Neuronal stem cell (in vitro differentiated cells): ENCODE measurements around the gene PTPRM.

ENCODE experiments used
- DNase-seq: peaks from one replicate; pipeline ENCODE4 v3.0.0-alpha.2; 2013; ENCODE audit warnings: low spot score
- H2AFZ ChIP-seq: one replicate; pipeline ENCODE4 v1.6.1; 2013; ENCODE audit warnings: mild to moderate bottlenecking, low read length, inconsistent platforms
- H2AK5ac ChIP-seq: 2 replicates; pipeline ENCODE4 v1.6.1; 2013; ENCODE audit warnings: low read depth, mild to moderate bottlenecking, inconsistent platforms, low read length, moderate library complexity, mixed read lengths
- H2BK120ac ChIP-seq: 2 replicates; pipeline ENCODE4 v1.6.1; 2013; ENCODE audit warnings: low read depth, mild to moderate bottlenecking, inconsistent platforms, low read length, moderate library complexity, mixed read lengths
- H2BK12ac ChIP-seq: one replicate; pipeline ENCODE4 v1.6.1; 2013; ENCODE audit warnings: low read length, inconsistent platforms
- H2BK15ac ChIP-seq: 2 replicates; pipeline ENCODE4 v1.6.1; 2013; ENCODE audit warnings: mild to moderate bottlenecking, low read length, inconsistent platforms, mixed read lengths
- H2BK5ac ChIP-seq: one replicate; pipeline ENCODE4 v1.6.1; 2013; ENCODE audit warnings: inconsistent platforms, mild to moderate bottlenecking, low read length, moderate library complexity
- H3K14ac ChIP-seq: one replicate; pipeline ENCODE4 v1.6.1; 2013; ENCODE audit warnings: low read length, inconsistent platforms
- H3K18ac ChIP-seq: 2 replicates; pipeline ENCODE4 v1.6.1; 2013; ENCODE audit warnings: low read length, inconsistent platforms
- H3K23ac ChIP-seq: 2 replicates; pipeline ENCODE4 v1.6.1; 2013; ENCODE audit warnings: low read depth, mild to moderate bottlenecking, mixed read lengths, low read length, inconsistent platforms; ENCODE audit not compliant: poor library complexity
- H3K27ac ChIP-seq: replicated peaks from 3 replicates; pipeline ENCODE4 v1.5.1; 2013; ENCODE audit warnings: low read length, inconsistent platforms
- H3K27me3 ChIP-seq, 3 experiments: 2 replicates each; pipeline ENCODE4 v1.6.1; 2013; ENCODE audit warnings: low read length in 3 of 3, mild to moderate bottlenecking in 2 of 3, inconsistent platforms in 1 of 3, low read depth in 1 of 3, mixed read lengths in 1 of 3, moderate library complexity in 1 of 3; ENCODE audit not compliant: control insufficient read depth in 3 of 3, insufficient read depth in 3 of 3
- H3K36me3 ChIP-seq, 2 donors: replicated peaks in 1 of 2; 2 replicates each; pipeline ENCODE4 v1.6.1; 2013; ENCODE audit warnings: low read length in 2 of 2; ENCODE audit not compliant: control insufficient read depth in 2 of 2, insufficient read depth in 2 of 2
- H3K4ac ChIP-seq: 2 replicates; pipeline ENCODE4 v1.6.1; 2013; ENCODE audit warnings: inconsistent platforms, mild to moderate bottlenecking, low read length, moderate library complexity
- H3K4me1 ChIP-seq, 2 donors: 1 replicate in 1 of 2; 2 replicates in 1 of 2; pipeline ENCODE4 v1.6.1; 2013; ENCODE audit warnings: low read length in 2 of 2, low read depth in 1 of 2; ENCODE audit not compliant: control insufficient read depth in 2 of 2, insufficient read depth in 1 of 2
- H3K4me2 ChIP-seq: one replicate; pipeline ENCODE4 v1.6.1; 2013; ENCODE audit warnings: mild to moderate bottlenecking, low read length, inconsistent platforms; ENCODE audit not compliant: insufficient read depth, poor library complexity, severe bottlenecking
- H3K4me3 ChIP-seq, 2 donors: 2 replicates each; pipeline ENCODE4 v1.5.1; 2013; ENCODE audit warnings: low read length in 2 of 2, mild to moderate bottlenecking in 2 of 2, inconsistent platforms in 1 of 2, moderate library complexity in 1 of 2
- H3K79me1 ChIP-seq: one replicate; pipeline ENCODE4 v1.6.1; 2013; ENCODE audit warnings: low read depth, mild to moderate bottlenecking, inconsistent platforms, low read length, moderate library complexity
- H3K9ac ChIP-seq: one replicate; pipeline ENCODE4 v1.6.1; 2013; ENCODE audit warnings: mild to moderate bottlenecking, low read depth, low read length, inconsistent platforms; ENCODE audit not compliant: poor library complexity
- H3K9me3 ChIP-seq, 2 donors: replicated peaks in 1 of 2; 2 replicates each; pipeline versions ENCODE3 to v1.6.1; 2013; ENCODE audit warnings: low read length in 2 of 2, mild to moderate bottlenecking in 2 of 2, inconsistent platforms in 1 of 2, low read depth in 1 of 2, mixed read lengths in 1 of 2, moderate library complexity in 1 of 2; ENCODE audit not compliant: control insufficient read depth in 2 of 2, insufficient read depth in 1 of 2
- H4K8ac ChIP-seq: one replicate; pipeline ENCODE4 v1.6.1; 2013; ENCODE audit warnings: low read depth, mild to moderate bottlenecking, inconsistent platforms, low read length, moderate library complexity
- H4K91ac ChIP-seq: one replicate; pipeline ENCODE4 v1.6.1; 2013; ENCODE audit warnings: low read length, low read depth, mild to moderate bottlenecking, inconsistent platforms; ENCODE audit not compliant: poor library complexity
- WGBS, 2 donors: extraction: QIAGEN DNeasy Blood & Tissue Kit; methylation state at CpG; one replicate each; pipeline ENCODE4 v1.1.7; 2013; ENCODE audit warnings: missing lambda C conversion rate in 2 of 2, mixed read lengths in 1 of 2; ENCODE audit not compliant: insufficient read length in 2 of 2, insufficient replicate concordance in 1 of 2; ENCODE audit errors: extremely low coverage in 2 of 2; 5-methylcytosine and 5-hydroxymethylcytosine counted together

Gene PTPRM

GRCh38 chr18:8448130-8448529 is 881.0 kb downstream of the PTPRM start:
- H3K27ac ChIP-seq = no peak overlapping the region
- H3K4me1 ChIP-seq = no peaks in the 10 kb centered on the region
- no peak for DNase-seq
- H3K4me3 ChIP-seq = no peak overlapping the region
- H3K4me2 ChIP-seq = no peak overlapping the region
- WGBS, 2 donors = no CpG with 5 or more reads among the region's 7 CpGs
- no peak overlapping the region for H2AFZ ChIP-seq
- no peak overlapping the region for H3K14ac ChIP-seq
- no peak overlapping the region for H2BK15ac ChIP-seq
- no peak overlapping the region for H4K8ac ChIP-seq
- no peaks in the 10 kb centered on the region for H3K9me3 ChIP-seq
- no peak overlapping the region for H2BK120ac ChIP-seq
- no peak overlapping the region for H2BK12ac ChIP-seq
- no peak overlapping the region for H4K91ac ChIP-seq
- no peak overlapping the region for H3K23ac ChIP-seq
- H3K36me3 ChIP-seq = no peaks in the 10 kb centered on the region
- H3K9ac ChIP-seq = no peak overlapping the region
- H3K4ac ChIP-seq = no peak overlapping the region
- no peaks in the 10 kb centered on the region for H3K27me3 ChIP-seq
- no peaks in the 10 kb centered on the region for H3K79me1 ChIP-seq
- no peak overlapping the region for H2AK5ac ChIP-seq
- no peak overlapping the region for H3K18ac ChIP-seq
- no peak overlapping the region for H2BK5ac ChIP-seq

GRCh38 chr18:8450013-8450412 is 882.9 kb downstream of the PTPRM start:
- no peak overlapping the region for H2BK120ac ChIP-seq
- WGBS, 2 donors = no CpG with 5 or more reads among the region's 5 CpGs
- no peak overlapping the region for H3K23ac ChIP-seq
- H2BK5ac ChIP-seq = no peak overlapping the region
- H3K27me3 ChIP-seq = no peaks in the 10 kb centered on the region
- H3K18ac ChIP-seq = no peak overlapping the region
- no peak overlapping the region for H2BK15ac ChIP-seq
- no peak overlapping the region for H3K4ac ChIP-seq
- H3K36me3 ChIP-seq = no peaks in the 10 kb centered on the region
- no peak overlapping the region for H4K91ac ChIP-seq
- H3K14ac ChIP-seq = no peak overlapping the region
- no peak for DNase-seq
- H3K27ac ChIP-seq = no peak overlapping the region
- no peaks in the 10 kb centered on the region for H3K9me3 ChIP-seq
- no peak overlapping the region for H3K4me2 ChIP-seq
- H3K4me1 ChIP-seq = no peaks in the 10 kb centered on the region
- no peak overlapping the region for H4K8ac ChIP-seq
- H2AFZ ChIP-seq = peak overlapping the region; percentile 21
- no peak overlapping the region for H3K4me3 ChIP-seq
- no peak overlapping the region for H3K9ac ChIP-seq
- H3K79me1 ChIP-seq = no peaks in the 10 kb centered on the region
- H2AK5ac ChIP-seq = no peak overlapping the region
- no peak overlapping the region for H2BK12ac ChIP-seq

GRCh38 chr18:8450898-8451665 is 884.0 kb downstream of the PTPRM start:
- Histone ChIP-seq H4K8ac (no peak overlapping the region), H3K9ac (no peak overlapping the region), H3K27me3 (no peaks in the 10 kb centered on the region), H4K91ac (no peak overlapping the region), H3K14ac (no peak overlapping the region), H3K4me2 (no peak overlapping the region), H3K36me3 (no peaks in the 10 kb centered on the region), H3K27ac (no peak overlapping the region), H2BK12ac (no peak overlapping the region), H3K4me1 (no peaks in the 10 kb centered on the region), H2AK5ac (no peak overlapping the region), H3K23ac (no peak overlapping the region), H2BK120ac (no peak overlapping the region), H2BK5ac (no peak overlapping the region), H3K18ac (no peak overlapping the region), H3K4me3 (no peak overlapping the region), H3K9me3 (no peaks in the 10 kb centered on the region), H3K79me1 (no peaks in the 10 kb centered on the region), H3K4ac (no peak overlapping the region), H2AFZ (peak overlapping the region; percentile 3), H2BK15ac (no peak overlapping the region)
- DNase-seq = no peak
- no CpG with 5 or more reads among the region's 13 CpGs for WGBS, 2 donors

GRCh38 chr18:8453528-8453927 is 886.4 kb downstream of the PTPRM start:
- no peak overlapping the region for H2BK15ac ChIP-seq
- no CpG with 5 or more reads among the region's 3 CpGs for WGBS, 2 donors
- H3K4me2 ChIP-seq = no peak overlapping the region
- no peak overlapping the region for H3K4ac ChIP-seq
- H2BK12ac ChIP-seq = no peak overlapping the region
- no peak overlapping the region for H4K91ac ChIP-seq
- H3K4me1 ChIP-seq = no peaks in the 10 kb centered on the region
- no peak overlapping the region for H2AK5ac ChIP-seq
- no peak overlapping the region for H3K27ac ChIP-seq
- no peak overlapping the region for H3K23ac ChIP-seq
- no peaks in the 10 kb centered on the region for H3K9me3 ChIP-seq
- no peak overlapping the region for H2AFZ ChIP-seq
- H3K79me1 ChIP-seq = no peaks in the 10 kb centered on the region
- H3K14ac ChIP-seq = no peak overlapping the region
- no peak overlapping the region for H4K8ac ChIP-seq
- H3K27me3 ChIP-seq = no peaks in the 10 kb centered on the region
- H3K4me3 ChIP-seq = no peak overlapping the region
- no peak for DNase-seq
- H3K18ac ChIP-seq = no peak overlapping the region
- H2BK5ac ChIP-seq = no peak overlapping the region
- no peaks in the 10 kb centered on the region for H3K36me3 ChIP-seq
- H2BK120ac ChIP-seq = no peak overlapping the region
- H3K9ac ChIP-seq = no peak overlapping the region
